Esophagus mucosa (tissue), 1 donor: ENCODE measurements around the gene ZNF208. TPM values are rescaled to one million over a fixed set of nuclear protein-coding genes. Genes with fewer than 3 reads are reported as not detected.
"Not testable (repeated sequence)": the region's sequence is repeated elsewhere in the genome, so short reads cannot be mapped to it uniquely, and the experiment has no call there.

Experiments
- ATAC-seq: fragments of 200-7000 bp; cut with Tn5 transposase; one replicate; pipeline ENCODE4 v1.9.1; 2020
- total RNA-seq: library from RNA; stranded (reverse); gene quantifications from one replicate; pipeline ENCODE4 v1.2.4, GENCODE V29; 2023
- donor health status: DM: yes; HTN: yes; CAD: no.

Gene ZNF208
- total RNA-seq, result 0.60 TPM

- not testable (repeated sequence) for ATAC-seq
These were observed at the start of gene ZNF208 for GRCh38 chr19:22010437-22011143. TSS of gene ZNF208 (minus strand) at chr19:22010943. CDS start at chr19:22010794, 149 bp downstream.

DNA sequence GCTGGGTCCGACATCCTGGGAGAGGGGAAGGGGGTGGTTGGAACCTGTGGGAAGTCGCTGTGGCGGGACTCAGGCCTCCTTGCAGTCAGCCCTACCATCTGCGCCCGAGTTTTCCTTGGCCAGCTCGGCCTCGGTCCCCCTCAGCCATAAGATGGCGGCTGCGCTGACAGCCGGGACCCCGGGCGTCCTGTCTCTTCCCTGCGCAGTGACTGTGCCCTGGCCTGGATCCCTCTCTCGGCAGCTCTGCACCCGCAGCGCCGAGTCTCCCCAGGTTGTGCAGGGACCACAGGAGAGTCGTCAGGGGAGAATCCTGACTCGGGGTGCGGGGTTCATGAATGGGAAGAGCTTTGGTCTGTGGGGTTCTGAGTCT lies 41.9 kb upstream of the ZNF208 start:
- ATAC-seq, result no peak

DNA sequence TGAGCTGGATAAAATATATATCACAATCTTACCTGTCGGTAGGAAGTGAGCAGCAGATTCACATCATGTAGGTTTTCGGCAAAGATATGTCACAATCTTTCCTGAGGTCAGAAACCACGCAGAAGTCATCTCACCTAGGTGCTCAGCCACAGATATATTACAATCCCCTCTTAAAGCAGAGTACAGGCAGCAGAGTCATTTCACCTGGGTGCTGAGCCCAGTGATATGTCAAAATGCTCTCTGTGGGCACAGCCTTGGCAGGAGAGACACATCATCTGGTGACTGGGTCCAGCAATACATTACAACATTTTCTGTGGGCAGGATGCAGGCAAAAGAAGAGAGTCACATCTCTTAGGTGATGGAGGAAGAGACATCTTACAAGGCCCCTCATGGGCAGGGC lies 30.4 kb upstream of the ZNF208 start:
- ATAC-seq, result not testable (repeated sequence)

- ATAC-seq, result no peak
These were observed 19.9 kb upstream of the ZNF208 start for GRCh38 chr19:22030680-22031079.

DNA sequence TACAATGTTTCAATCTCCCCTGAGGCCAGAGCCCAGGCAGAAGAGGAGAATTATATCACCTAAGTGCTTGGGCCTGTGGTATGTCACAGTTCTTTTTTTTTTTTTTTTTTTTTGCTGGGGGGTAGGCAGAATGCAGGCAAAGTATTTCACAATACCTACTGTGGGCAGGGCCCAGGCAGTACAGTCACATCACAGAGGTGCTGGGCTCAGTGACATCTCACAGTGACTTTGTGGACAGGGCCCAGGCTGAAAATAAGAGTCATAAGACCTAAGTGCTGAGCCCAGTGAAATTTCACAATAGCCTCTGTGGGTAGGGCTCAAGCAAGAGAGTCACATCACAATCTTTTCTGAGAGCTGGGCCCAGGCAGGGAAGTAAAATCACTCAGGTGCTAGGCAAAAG lies 15.9 kb upstream of the ZNF208 start:
- ATAC-seq, result no peak

DNA sequence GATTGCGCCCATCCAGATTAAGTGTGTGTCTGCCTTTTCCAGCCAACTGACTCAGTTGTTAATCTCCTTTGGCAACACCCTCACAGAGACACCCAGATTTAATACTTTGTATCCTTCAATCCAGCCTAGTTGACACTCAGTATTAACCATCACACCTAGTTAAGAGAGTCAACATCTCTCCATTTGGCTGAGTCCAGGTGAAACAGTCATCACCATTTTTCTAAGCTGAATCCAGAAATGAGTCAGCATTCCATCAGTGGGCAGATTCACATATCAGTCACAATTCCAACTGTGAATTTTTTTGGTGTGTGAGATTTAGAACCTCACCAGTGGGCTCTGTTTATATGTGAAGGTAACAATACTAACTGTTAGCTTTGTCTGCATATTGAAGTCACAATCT lies 14.8 kb upstream of the ZNF208 start:
- not testable (repeated sequence) for ATAC-seq

DNA sequence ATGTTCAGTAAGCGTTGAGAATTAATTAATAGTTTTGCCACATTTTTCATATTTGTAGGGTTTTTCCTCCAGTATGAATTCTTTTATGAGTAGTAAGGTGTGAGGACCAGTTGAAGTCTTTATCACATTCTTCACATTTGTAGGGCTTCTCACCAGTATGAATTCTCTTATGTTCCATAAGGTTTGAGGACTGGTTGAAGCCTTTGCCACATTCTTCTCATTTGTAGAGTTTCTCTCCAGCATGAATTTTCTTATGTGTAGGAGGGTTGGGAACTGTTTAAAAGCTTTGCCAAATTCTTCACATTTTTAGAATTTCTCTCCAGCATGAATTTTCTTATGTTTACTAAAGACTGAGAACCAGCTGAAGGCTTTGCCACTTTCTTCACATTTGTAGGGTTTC lies 40.3 kb downstream of the ZNF208 start:
- no peak for ATAC-seq

- no peak for ATAC-seq
These were observed 63.0 kb downstream of the ZNF208 start for GRCh38 chr19:21947775-21948174.

- no peak for ATAC-seq
These were observed 70.1 kb downstream of the ZNF208 start for GRCh38 chr19:21940684-21941083.

DNA sequence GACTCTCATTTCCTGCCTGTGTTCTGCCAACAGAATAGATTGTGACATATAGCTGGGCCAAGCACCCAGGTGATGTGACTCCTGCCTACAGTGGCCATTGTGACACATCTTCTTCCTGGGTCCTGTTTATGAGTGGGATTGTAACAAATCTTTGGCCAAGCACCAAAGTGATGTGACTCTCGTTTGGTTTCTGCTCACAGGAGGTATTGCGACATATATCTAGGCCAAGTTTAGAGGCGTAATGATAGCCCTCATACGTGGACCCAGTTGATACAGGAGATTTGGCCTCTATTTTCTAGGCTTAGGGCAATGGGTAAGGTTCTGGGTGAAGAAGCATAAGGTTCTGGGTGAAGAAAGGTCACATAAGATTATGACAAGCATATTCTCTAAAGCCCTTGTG lies 76.2 kb downstream of the ZNF208 start:
- ATAC-seq, result no peak

GRCh38 chr19:21934131-21934530 lies 76.6 kb downstream of the ZNF208 start:
- ATAC-seq, result no peak

DNA sequence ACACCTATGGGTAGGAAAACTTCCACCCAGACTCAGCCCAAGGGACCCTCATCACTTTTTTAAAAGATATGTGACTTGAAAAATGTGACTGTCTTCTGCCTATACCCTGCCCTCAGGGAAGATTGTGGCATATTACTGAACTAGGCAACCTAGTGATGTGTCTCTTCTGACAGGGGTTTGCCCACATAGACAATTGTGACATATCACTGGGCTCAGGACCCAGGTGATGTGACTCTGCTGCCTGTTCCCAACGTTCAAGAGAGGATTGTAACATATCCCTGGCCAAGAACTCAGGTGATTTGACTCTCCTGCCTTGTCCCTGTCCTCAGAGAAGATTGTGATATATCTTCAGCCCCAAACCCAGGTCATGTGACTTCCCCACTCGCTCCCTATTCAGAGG lies 88.5 kb downstream of the ZNF208 start:
- no peak for ATAC-seq

DNA sequence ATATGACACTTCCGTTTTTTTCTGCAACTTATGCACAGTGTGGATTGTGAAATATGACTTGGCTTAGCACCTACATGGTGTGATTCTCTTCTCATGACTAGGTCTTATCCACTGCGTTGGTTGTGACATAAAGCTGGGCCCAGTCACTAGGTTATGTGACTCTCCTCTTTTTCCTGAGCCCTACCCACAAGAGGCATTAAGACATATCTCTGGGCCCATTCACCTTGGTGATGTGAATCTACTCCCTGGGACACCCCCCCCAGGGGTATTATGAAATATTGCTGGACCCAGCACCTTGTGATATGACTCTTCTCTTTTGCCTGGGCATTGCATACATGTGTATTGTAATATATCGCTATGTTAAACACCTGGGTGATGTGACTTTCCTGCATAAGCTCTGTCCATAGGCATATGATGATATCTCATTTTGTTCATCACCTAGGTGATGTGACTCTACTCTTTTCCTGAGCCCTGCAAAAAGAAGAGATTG lies 89.0 kb downstream of the ZNF208 start:
- ATAC-seq, result no peak

GRCh38 chr19:21915411-21915810 lies 95.3 kb downstream of the ZNF208 start:
- ATAC-seq, result no peak

DNA sequence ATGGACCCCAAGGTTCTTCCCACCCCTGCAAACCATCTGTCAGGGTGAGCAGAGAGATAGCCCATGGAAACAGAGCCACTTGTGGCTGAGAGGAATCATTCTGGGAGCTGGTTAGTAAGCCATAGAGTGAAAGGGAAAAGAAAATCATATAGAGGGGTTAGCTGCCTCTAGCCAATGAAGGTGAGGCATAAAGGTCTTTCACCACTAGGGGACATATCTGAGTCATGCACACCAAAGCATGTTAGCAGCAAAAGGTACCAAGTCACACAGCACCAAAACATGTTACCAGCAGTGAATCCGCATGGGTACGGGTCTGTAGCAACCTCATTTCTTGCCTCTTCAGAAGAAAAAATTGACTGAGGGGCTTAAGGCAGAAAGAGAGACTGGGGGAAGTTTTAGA lies 98.1 kb downstream of the ZNF208 start:
- no peak for ATAC-seq

GRCh38 chr19:21910318-21910717 lies 100.4 kb downstream of the ZNF208 start:
- ATAC-seq, result no peak

- ATAC-seq, result no peak
These were observed 102.7 kb downstream of the ZNF208 start for GRCh38 chr19:21908066-21908465.

GRCh38 chr19:21907516-21907915 lies 103.2 kb downstream of the ZNF208 start:
- no peak for ATAC-seq

- no peak for ATAC-seq
These were observed 108.2 kb downstream of the ZNF208 start for GRCh38 chr19:21902571-21902970.

DNA sequence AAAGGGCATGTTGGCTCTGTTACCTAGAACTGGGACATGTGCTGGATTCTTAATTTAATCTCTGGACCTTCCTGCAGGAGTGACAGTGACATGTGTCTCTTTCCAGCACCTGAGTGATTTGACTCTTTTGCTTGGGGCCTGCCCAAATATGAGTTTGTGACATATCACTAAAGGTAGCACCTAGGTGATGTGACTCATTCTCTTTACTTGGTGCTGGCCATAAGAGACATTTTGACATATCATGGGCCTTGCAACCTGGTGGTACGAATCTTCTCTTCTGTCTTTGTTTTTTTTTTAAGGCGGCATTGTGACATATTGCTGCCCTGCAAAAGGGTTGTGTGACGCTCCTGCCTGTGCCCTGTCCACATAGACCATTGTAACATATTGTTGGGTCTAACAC lies 108.9 kb downstream of the ZNF208 start:
- ATAC-seq, result no peak

DNA sequence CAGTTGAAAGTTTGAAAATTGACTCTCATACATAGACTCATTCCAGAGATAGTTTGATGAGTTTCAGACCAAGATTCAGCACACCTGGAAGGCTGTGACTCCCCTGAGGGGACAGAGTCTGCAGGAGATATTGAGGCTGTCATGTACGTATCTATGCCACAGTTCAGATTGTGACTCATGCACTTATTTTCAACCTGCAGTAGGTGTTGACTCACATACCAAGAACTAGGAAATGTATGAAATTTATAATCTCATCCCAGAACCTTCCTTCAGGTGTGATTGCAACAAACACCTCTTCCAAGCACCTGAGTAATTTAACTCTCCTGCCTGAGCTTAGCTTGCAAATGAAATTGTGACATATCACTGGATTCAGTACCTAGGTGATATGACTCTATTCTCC lies 110.3 kb downstream of the ZNF208 start:
- no peak for ATAC-seq

DNA sequence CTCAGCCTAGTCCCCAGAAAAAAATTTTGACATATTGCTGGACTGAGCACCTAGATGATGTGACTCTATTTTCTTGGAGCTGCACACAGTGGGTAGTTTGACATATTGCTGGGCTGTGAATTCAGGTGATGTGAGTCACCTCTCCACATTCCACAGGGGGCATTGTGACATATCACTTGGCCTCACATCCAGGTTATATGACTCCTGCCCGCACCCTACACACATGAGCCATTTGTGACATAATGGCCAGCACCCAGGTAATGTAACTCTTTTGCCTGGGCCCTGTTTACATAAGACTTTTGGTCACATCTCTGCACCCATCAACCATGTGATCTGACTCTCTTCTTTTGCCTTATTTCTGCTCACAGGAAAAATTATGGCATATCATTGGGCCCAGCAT lies 119.7 kb downstream of the ZNF208 start:
- no peak for ATAC-seq

DNA sequence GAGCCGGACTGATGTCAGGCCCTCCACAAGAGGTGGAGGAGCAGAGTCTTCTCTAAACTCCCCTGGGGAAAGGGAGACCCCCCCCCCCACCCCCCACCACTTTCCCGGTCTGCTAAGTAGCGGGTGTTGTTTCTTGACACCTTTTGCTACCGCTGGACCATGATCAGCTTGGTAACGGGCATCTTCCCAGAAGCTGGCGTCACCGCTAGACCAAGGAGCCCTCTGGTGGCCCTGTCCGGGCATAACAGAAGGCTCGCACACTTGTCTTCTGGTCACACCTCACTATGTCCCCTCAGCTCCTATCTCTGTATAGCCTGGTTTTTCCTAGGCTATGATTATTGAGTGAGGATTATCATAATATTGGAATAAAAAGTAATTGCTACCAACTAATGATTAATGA lies 120.7 kb downstream of the ZNF208 start:
- not testable (repeated sequence) for ATAC-seq

- not testable (repeated sequence) for ATAC-seq
These were observed 125.2 kb downstream of the ZNF208 start for GRCh38 chr19:21885516-21885915.

GRCh38 chr19:21884786-21885185 lies 126.0 kb downstream of the ZNF208 start:
- ATAC-seq, result not testable (repeated sequence)
